Left forelimb (tissue), 1 donor: ENCODE results near the gene CPPED1.

Experiments
- DNase-seq: peaks from one replicate; pipeline ENCODE4 v3.0.0-alpha.2; 2018; ENCODE audit warnings: low spot score

The CPPED1 gene

GRCh38 chr16:12732600-12732999 is 71.1 kb downstream of the CPPED1 start:
- DNase-seq = no peak

DNA sequence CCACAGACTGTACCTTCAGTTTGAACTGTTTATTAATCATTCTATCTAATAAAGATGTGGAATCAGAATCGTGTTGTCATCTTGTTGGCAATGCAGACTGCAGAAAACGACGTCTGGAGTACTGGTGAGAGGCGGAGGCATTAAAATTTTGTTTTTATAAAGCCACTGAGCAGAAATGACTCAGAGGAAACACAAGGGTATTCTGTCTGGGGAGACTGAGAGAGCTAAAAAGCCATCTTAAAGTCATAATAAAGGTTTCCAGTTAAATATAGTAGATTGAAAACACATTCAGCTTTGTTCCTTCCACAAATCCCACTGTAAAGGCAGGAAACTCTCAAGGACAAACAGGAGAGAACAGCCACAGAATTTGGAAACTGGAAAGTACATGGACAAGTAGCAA is 74.2 kb downstream of the CPPED1 start:
- DNase-seq = no peak

DNA sequence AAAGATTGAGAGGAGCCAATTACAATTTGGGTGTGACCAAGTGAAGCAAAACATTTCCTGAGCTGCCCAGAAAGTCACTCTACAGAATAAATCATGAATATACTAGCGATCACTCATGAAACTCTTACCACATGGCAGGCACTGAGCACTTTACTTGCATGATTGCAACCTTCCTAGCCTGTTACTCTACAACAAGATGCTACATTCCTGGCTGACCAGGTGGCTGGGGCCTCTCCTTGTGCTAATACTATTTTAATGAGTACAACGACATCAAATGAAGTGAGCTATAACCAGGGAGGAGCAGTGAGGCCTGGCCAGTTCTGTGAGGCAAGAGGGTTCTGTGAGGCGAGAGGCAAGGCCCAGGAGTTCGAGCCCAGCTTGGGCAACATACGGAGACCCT is 75.2 kb downstream of the CPPED1 start:
- no peak for DNase-seq

- DNase-seq = no peak
Measured at GRCh38 chr16:12724226-12724625, 79.5 kb downstream of the CPPED1 start.

DNA sequence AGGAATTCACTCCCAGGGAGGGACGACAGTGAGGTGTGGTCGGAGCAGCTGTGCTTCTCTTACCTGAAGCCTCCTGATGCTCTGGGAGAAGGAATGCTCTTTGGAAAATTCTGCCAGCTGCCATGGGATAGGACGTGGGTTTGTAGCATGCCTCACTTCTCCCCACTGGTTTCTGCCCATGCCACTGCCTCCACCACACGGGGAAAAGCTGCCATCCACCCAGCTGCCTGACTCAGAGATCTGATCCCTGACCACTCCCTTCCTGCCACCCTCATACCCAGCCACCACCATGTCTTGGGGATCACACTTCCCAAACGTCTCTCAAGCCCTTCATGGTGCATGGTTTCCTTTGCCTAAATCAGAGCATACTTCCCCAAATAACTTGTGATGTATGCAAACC is 80.0 kb downstream of the CPPED1 start:
- DNase-seq = no peak

- DNase-seq = no peak
Measured at GRCh38 chr16:12721841-12722421, 81.8 kb downstream of the CPPED1 start.

- DNase-seq = no peak
Measured at GRCh38 chr16:12719972-12720371, 83.7 kb downstream of the CPPED1 start.

GRCh38 chr16:12716658-12717057 is 87.0 kb downstream of the CPPED1 start:
- no peak for DNase-seq

DNA sequence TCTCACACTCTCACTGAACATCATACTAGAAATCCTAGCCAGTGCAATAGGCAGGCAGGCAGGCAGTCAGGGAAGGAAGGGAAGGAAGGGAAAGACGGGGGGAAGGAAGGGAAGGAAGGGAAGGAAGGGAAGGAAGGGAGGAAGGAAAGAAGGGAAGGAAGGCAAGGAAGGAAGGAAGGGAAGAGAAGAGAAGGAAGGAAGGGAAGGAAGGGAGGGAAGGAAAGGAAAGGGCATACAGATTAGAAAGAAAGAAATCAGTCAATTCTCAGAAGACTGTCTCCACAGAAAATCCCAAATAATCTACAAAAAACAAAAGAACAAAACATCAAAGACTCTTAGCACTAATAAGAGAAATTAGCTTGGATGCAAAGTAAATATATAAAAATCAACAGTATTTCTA is 93.9 kb downstream of the CPPED1 start:
- DNase-seq = no peak

DNA sequence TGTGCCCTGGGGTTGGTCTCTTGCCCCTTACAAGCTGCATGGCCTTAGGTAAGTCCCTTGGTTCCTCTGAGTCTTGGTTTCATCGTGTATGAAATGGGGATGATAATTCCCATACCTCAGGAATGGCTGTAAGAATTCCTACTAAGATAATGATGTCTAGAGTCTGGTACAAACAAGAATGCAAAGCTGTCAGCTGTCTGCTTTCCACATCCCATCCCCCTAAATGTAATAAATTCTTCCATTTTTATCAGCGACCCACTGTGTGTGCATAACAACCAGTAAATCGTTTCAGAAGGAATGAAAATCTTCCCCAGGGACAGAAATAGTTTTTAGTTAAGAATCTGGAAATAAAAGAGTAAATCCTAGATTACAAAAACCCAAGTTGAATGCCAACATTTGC is 95.4 kb downstream of the CPPED1 start:
- no peak for DNase-seq

DNA sequence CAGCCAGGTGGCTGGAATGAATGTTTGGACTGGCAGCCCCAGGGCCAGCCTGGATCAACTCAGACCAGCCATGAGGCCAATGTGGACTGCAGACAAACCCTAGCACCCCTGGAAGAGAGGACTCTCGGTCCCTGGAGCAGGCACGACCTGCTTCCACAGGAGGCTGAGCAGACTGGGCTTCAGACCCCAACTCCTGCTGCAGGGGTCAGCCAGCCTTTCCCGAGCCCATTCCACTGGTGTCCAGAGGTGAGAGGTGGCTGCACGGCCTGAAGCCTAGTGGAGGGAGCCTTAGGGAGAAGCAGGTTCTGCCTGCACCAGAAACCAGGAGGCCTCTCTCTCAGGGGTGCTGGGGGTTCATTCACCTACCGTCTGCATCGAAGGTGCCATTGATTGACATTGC is 97.1 kb downstream of the CPPED1 start:
- DNase-seq = no peak

- DNase-seq = no peak
Measured at GRCh38 chr16:12704492-12705111, 99.1 kb downstream of the CPPED1 start.

DNA sequence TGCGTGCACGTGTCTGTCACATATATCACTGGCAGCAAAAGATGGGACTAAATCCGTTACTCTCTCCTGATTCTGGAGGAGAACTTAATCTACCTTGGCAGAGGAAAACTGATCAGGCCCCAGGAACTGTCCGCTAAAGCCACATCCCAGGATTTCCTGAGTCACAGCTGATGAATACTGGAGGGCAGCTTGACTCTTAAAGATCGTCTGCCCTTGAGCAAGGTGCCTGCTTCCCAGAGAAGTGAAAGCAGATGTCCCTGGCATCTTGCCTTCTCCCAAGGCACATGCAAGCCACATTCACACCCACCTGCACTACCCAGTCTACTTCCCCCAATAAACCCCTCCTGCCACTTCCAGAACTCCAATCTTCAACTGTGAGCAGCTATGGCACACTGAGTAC is 99.8 kb downstream of the CPPED1 start:
- DNase-seq = no peak

DNA sequence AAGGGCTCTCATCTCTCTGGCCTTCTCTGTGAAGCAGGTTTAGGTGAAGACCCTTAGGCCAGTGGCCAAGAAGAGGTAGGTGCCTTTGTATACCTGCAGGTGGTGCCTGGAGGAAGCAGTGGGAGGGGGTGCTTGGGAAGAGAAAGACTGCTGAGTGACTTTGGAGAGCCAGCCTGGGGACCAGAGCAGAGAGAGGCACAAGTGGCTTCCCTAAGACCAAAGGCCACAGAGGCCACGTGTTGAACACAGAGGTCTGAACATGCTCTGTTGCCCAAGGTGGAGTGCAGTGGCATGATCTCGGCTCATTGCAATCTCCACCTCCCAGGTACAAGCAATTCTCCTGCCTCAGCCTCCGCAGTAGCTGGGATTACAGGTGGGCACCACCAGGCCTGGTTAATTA is 103.5 kb downstream of the CPPED1 start:
- DNase-seq = no peak

DNA sequence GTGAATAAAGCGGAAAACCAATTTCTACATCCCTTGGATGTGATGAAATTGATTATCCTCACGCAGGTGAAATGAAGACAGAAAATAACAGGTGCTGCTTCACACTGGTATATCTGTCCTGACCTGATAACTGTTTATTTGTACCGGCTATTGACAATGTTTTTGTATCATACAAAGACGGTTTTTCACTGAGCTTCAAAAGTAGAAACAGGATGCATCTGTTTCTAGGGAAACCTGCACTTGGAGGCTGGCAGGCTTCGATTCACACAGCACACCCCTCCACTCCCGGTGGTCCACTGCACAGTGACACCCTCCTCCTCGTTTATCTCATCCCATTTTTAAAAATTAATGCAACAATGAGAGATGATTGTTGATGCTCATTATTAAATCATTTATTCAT is 104.5 kb downstream of the CPPED1 start:
- no peak for DNase-seq

- no peak for DNase-seq
Measured at GRCh38 chr16:12697437-12697836, 106.2 kb downstream of the CPPED1 start.

GRCh38 chr16:12695454-12695853 is 108.2 kb downstream of the CPPED1 start:
- DNase-seq = no peak

GRCh38 chr16:12690024-12690423 is 113.7 kb downstream of the CPPED1 start:
- no peak for DNase-seq

GRCh38 chr16:12688951-12689850 is 114.5 kb downstream of the CPPED1 start:
- no peak for DNase-seq

GRCh38 chr16:12685806-12686205 is 117.9 kb downstream of the CPPED1 start:
- DNase-seq = no peak

DNA sequence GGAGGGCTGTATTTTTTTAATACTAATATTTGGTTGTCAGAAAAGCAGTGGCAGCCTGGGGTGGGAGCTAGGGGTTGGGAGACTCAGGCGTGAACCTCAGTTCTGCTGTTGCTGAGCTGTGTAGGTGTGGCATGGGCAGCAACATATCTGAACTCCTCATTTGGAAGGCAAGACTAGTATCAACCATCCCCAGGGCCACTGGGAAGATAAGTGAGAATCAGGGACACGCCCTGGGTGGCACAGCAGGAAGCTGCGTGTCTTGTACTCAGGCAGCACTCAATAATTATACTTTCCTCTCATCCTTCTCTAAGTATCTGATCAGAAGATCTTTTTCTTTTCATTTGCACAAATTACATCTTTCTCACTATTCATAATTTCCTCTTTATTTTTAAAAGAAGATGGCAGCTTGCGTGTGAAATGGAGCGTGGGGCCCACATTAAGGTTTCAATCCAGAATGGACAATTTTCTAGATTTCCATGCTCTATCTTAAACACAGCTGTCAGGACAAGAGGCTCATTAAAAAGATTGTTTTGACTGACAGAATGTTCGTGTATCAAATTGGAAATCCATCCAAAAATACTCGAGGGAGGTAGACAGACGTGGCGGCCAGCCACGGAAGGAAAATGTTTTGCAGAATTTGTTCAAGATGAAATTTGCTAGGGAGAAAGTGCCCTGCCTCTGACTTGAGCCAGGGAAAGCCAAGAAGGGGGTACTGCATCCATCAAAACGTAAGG is 121.1 kb downstream of the CPPED1 start:
- no peak for DNase-seq

DNA sequence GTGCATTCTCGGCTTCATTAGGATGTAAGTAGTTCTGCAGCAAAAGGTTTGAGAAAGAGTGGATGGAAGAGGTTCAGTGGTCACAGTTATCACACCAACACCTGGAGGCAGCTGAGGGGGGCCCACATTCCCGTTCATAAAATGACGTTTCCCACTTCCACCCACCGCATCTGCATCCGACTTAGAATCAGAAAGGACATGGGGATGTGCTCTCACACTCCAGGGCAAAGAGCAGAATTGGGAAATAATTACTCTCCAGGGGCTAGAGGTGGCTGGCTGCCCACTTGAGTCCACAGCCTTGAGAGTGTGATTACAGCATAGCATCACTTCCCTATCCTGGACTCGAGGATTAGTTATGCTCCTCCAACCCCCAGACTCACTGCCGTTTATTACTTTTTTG is 122.0 kb downstream of the CPPED1 start:
- no peak for DNase-seq

- no peak for DNase-seq
Measured at GRCh38 chr16:12680531-12680930, 123.2 kb downstream of the CPPED1 start.
